Measurements from ENCODE around the gene MSI2.

- TF ChIP-seq EZH2 (IDR thresholded peaks at IDR 0.05) (no peak), FOXP2 (optimal IDR thresholded peaks at IDR 0.05; ENCODE audit: control extremely low read depth, extremely low read length, insufficient read depth) (no peak), POLR2AphosphoS5 (IDR thresholded peaks at IDR 0.05; ENCODE audit: borderline replicate concordance, low read depth, low read length) (no peak)
These were observed 271.7 kb downstream of the MSI2 start for GRCh38 chr17:57528058-57528451.

Measured in SK-N-MC (cell line).